22Rv1 (cell line): ENCODE measurements around the gene CRIP2.

ENCODE experiments used
- H3K27ac ChIP-seq: fragments of 450-650 bp; 2 replicates; pipeline ENCODE4 v1.5.1; 2017
- CTCF ChIP-seq: fragments of 450-650 bp; IDR thresholded peaks from 2 replicates; pipeline ENCODE4 v1.5.1; 2017; ENCODE audit warnings: mild to moderate bottlenecking
- ZFX ChIP-seq: fragments of 450-650 bp; IDR thresholded peaks from 2 replicates; pipeline ENCODE4 v1.6.1; 2017; ENCODE audit warnings: antibody characterized with exemption, borderline replicate concordance

CRIP2 gene

GRCh38 chr14:105490572-105491365 lies 16.1 kb downstream of the CRIP2 start, which contains the start of gene TEDC1:
Gene TEDC1 (plus strand): TSS chr14:105491246. CDS start chr14:105491376, 130 bp downstream.
- TF ChIP-seq CTCF, result peak; percentile 96
- TF ChIP-seq ZFX, result no peak
- H3K27ac ChIP-seq, result peak within 1 kb of the TSS; percentile 100

- peak overlapping the region; percentile 100 for H3K27ac ChIP-seq
- TF ChIP-seq ZFX (no peak), CTCF (no peak)
Observed at GRCh38 chr14:105491366-105491973, 16.8 kb downstream of the CRIP2 start.

GRCh38 chr14:105492031-105492970 lies 17.7 kb downstream of the CRIP2 start:
- peak overlapping the region; percentile 100 for H3K27ac ChIP-seq
- TF ChIP-seq CTCF (no peak), ZFX (no peak)

- TF ChIP-seq CTCF (no peak), ZFX (no peak)
Observed at GRCh38 chr14:105492971-105493871, 18.6 kb downstream of the CRIP2 start.

GRCh38 chr14:105493921-105494605 lies 19.4 kb downstream of the CRIP2 start:
- TF ChIP-seq ZFX (no peak), CTCF (no peak)

More at GRCh38 chr14:105492971-105493871, 18.6 kb downstream of the CRIP2 start:
- no peak overlapping the region for H3K27ac ChIP-seq

GRCh38 chr14:105494606-105494929 lies 19.9 kb downstream of the CRIP2 start:
- TF ChIP-seq CTCF (no peak), ZFX (no peak)
- H3K27ac ChIP-seq, result no peak overlapping the region

More at GRCh38 chr14:105493921-105494605, 19.4 kb downstream of the CRIP2 start:
- no peak overlapping the region for H3K27ac ChIP-seq
